NCI-H524 (cell line): ENCODE results near the gene APBA3.

Experiments used
- DNase-seq, 2 experiments: peaks; one replicate each; lab custom pipeline; 2025; lab: John Stamatoyannopoulos, UW

The APBA3 gene, protein sequence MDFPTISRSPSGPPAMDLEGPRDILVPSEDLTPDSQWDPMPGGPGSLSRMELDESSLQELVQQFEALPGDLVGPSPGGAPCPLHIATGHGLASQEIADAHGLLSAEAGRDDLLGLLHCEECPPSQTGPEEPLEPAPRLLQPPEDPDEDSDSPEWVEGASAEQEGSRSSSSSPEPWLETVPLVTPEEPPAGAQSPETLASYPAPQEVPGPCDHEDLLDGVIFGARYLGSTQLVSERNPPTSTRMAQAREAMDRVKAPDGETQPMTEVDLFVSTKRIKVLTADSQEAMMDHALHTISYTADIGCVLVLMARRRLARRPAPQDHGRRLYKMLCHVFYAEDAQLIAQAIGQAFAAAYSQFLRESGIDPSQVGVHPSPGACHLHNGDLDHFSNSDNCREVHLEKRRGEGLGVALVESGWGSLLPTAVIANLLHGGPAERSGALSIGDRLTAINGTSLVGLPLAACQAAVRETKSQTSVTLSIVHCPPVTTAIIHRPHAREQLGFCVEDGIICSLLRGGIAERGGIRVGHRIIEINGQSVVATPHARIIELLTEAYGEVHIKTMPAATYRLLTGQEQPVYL

DNA sequence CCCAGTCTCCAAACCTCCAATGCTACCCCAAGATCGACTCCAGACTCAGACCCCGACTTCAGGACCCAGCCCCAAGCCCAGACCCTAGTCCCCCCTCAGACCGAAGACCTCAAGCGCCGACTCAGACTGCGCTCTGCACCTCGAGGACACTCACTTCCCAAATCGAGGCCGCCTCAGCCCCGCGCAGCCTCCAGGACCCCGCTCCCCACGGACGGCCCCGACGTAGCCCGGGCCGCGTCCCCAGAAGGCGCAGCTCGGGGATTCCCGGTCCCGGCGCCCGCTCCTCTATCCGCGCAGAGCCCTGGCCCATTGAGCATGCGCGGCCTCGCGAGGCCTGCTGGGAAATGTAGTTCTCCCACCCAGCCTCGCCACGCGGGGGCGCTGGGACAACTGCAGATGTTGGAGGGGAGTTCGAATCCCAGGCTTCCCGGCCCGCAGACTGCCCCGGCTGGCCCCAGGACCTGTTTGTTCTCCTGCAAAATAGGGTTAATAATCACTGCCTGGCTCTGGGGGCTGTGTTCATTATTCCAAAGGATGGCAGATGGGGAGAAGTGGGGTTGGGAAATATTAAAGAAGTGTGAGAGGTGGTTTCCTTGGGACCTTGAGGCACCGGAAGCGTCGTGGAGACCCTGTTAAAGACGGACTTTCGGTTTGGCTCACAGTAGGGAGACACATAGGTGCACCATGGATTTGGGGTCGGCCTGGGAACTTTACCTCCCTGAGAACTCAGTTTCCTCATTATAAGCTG is at the start of gene APBA3:
TSS of gene APBA3 (minus strand) at position 311 of the 748 bp plus-strand sequence. CDS start 1,428 bp downstream, outside the sequence.
- peak; percentile 94 to 95 for DNase-seq

DNA sequence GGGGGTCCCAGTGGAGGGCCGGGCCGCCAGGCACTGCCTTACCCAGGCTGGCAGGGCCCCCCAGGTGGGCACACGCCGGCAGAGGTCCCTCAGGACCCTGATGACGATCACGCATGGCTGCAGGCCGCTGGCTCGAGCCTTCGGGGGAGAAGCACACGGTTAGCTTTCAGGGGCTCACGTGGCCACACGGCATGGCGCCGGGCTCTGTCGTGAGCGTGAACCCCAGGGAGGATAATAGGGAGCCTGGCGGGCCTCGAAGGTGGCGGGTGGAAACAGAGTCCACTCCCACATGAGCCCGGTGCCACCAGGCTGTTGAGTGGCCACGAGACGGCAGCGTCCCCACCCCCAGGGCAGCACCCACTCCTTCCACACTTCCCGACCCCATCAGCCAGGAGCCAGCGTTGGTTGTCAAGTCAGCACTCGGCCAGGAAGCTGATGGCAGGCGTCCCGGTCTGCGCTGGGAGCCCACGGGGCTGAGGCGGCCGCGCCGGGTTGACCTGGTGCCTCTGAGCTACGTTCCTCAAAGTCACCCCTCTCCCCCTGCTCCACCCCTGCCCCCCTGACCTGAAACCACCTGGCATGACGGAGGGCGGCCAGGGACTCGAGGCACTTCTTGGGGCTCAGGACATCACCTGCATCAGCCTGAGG is 49.3 kb upstream of the APBA3 start:
- DNase-seq: no peak

DNA sequence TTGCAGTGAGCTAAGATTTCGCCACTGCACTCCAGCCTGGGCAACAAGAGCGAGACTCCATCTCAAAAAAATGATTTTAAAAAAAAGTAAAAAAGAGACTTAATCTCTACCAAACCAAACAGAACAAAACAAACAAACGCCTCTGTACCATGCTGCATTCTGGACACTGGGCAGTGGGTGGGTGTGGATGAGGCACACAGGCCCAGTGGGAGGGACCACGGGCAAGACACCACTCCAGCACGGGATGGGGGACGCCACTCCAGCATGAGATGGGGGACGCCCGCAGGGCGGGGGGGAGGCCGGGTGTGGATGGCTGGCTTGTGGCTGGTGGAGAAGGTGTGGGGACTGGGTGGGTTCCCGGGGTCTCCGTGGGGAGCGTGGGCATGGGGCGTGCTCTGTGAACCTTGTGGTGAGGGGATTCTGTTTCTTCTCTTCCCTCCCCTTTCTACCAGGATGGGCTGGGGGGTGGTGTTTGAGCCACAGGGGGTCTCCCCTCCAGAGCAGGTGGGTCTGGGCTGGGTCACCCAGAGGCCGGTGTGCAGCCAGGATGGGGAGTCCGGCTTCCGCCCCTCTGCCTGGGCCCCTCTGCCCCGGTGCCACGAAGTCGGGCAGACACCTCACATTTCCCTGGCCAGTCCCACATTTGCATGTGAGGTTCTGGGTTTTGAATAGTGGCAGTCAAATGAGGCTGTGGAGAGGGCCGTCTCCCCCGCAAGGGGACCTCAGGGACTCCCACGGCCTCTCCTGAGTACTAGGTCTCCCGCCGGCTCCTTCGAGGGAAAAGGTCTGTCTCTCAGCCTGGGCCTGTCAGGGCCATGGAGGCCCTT is 48.6 kb upstream of the APBA3 start:
- DNase-seq: no peak

DNA sequence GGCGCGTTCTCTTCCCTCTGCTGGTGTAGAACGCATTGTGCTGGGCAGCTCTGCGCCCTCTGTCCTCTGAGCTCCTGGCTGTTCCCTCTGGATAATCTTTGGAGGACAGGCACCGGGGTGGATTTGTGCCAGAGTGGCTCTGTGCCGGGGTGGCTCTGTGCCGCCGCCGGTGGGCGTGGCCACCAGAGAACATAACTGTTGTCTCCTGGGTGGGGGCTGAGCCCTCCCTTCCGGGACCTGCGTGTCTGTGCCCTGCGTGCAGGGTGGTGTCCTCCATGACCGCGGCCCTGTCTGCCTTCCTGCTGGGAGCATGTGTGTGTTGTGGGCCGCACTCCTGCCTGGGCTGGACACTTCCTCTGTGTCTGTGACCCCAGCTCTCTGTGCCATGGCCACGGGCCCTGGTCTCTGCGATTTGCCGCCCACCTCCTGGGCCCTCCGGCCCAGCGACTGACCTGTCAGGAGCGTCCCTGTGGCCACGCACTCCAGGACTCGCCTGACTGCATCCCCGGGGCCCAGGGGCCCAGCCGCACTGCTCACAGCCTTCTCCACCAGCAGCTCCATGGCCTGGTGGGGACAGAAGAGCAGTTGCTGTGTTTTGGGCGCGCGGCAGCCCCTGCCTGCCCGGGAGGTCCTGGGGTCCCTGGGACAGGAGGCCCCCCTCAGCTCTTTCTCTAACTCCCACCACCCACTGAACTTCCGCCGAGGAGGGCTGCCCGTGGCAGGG is 47.1 kb upstream of the APBA3 start:
- DNase-seq: no peak

DNA sequence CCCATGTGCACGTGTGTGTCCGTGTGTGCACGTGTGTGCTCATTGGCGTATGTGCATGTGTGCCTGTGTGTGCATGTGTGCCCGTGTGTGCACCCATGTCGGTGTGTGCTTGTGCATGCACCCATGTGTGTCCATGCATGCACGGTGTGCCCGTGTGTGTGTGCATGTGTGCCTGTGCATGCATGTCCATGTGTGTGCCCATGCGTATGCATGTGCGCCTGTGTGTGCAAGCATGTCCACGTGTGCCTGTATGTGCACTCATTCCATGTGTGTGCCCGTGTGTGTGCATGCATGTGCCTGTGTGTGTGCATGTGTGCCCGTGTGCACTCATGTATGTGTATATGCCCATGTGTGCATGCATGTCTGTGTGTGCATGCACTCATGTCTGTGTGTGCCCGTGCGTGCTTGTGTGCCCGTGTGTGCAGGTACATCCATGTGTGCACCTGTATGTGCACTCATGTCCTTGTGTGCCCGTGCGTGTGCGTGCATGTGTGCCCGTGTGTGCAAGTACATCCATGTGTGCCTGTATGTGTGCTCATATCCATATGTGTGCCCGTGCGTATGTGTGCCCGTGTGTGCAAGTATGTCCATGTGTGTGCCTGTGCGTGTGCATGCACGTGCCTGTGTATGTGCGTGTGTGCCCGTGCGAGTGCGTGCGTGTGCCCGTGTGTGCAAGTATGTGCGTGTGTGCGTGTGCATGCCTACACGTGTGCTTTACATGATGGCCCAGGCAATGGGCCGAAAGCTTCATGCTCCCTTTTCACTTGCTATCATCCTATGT is 46.3 kb upstream of the APBA3 start:
- no peak for DNase-seq

DNA sequence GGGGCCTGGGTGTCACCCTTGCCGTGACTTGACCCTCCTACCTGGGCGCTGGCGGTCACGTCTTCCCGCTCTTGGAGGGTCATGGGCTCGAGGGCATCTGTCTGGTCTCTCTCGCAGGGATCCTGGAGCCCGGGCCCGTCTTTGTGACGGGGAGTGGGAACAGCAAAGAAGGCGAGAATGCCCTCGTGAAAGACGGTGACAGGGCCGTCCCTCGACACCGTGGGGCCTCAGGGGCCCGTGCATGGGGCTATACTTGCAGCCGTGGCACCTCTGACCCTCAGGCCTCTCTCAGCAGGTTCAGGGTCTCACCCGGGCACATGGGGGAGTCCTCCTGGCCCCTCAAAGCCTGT is 45.6 kb upstream of the APBA3 start:
- DNase-seq: no peak

DNA sequence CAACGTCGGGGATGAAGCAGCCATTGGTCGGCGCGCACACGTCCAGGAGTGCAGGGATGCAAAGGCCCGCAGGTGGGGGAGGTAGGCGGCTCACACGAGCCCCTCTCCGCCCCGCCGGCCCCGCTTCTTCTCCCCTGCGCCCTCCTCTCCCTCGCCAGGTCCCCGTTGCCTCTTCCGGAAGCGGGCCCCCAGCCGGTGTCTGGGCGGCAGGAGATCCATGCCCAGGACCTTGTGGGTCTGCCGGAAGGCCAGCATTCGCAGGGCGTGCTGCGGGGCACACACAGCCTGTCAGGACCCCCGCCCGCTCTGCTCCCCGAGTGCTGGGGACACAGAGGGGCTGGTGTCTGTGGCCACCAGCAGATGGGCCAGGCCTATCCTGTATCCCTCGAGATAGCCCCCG is 44.4 kb upstream of the APBA3 start:
- DNase-seq: no peak

DNA sequence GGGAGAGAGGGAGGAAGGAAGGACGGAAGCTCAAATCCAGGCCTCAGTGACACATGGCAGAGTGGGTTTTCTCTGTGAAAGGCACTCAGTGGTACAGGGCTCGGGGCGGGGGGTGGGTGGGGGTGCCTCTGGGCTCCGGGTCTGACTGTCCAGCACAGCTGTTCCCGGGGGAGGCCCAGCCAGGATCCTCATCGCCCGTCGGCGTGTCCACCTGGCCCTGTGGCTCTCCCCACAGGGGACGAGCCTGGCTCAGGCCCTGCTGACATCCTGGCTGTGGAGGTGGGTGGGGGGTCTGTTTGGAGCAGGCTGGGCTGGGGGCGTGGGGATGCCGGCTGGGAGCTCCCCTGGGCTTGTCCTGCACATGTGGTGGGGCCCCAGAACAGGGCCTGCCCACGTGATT is 42.9 kb upstream of the APBA3 start:
- no peak for DNase-seq

DNA sequence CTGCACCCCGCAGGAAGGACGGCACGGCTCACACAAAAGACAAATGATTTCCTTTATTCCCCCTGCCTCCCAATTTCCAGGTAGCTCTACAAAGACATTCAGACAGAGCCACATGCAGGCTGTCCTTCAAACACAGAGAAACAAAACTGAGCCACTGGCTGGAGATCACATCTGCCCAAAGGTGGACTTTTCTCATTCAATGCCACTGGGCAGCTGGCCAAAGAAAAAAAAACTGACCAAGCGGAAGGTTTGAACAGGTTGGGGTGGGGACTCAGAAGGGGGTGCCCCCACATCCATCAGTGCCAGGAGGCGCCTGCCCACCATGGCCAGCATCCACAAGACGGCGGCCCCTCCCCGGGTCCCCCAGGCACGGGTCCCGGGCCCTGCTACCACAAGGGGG is 42.5 kb upstream of the APBA3 start:
- no peak for DNase-seq

DNA sequence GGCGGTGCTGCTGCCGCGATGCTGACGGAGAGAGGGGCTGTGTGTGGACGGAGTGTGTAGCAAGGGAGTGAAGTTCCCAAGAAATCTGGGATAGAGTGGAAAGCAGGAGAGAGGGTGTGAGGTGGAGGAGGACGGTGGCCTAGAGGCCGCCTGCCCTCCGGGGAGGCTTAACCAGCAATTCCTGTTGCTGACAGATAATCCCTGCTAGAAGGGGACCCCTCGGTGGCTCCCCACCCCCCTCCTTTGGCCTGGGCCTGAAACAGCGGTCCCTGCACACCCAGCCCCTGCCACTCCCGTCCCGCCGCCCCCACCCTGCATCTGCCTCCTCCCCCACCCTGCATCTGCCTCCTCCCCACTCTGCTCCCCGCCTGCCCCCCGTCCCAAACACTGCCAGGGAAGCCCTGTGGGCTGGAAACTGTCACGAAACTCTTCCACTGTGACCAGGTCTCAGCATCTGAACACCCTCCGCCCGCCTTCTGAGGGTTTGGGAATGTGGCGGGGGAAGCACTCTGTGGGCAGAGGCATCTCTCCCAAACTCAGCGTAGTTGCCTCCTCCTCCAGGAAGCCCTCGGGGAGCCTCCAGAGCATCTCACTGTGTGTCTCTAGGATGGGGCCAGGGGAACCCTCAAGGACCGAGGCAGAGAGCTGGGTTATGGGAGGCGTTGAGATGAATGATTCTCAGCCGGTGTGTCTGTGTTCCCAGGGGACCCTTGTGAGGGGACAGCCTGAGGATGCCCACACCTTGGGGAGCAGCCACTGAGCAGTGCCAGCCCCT is 41.8 kb upstream of the APBA3 start:
- DNase-seq: no peak

DNA sequence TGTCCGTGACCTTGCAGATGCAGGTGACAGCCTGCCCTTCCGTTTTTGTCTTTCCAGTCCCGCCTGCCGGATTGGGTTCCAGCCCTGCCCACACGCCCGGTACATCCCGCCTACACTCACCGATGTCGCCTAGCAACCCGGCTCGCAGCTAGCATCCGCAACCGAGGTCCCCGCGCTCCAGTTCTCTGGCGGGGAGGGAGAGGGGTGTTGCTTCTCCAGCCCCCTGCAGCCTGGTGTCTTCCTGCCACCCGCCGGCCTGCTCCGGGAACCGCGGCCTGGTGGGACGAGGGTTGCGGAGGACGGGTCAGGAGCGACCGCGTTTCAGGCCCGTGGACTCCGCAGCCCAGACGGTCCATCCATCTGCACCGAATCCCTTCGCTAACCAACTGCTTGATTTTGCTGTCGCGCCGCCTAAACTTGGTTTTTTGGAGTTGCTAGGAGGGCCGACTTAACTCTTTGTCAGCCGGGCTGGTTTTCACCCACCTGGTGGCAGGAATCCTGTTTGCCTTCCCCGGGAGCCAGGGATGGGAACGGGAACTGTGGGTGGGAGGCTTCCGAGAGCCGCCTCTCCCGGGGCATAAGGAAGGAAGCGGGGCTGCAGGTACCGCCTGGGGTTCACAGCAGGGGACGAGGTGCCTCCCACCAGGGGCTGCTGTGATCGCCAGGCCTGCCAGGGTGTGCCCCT is 40.1 kb upstream of the APBA3 start:
- DNase-seq: peak; percentile 49 to 75

DNA sequence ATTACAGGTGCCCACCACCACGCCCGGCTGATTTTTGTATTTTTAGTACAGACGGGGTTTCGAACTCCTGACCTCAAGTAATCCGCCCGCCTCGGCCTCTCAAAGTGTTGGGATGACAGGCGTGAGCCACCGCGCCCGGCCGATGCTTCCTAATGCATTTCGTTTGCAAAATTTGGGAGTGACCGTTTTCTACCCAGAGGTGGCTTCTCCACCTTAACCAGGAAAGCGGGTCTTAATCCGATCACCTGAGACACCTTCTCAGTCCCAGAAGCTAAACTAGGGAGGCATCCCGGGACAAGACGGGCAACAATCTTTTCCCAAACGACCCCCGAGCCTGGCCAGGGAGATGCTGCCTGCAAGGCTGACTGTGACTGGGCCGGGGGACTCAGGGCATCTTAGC is 39.5 kb upstream of the APBA3 start:
- no peak for DNase-seq

DNA sequence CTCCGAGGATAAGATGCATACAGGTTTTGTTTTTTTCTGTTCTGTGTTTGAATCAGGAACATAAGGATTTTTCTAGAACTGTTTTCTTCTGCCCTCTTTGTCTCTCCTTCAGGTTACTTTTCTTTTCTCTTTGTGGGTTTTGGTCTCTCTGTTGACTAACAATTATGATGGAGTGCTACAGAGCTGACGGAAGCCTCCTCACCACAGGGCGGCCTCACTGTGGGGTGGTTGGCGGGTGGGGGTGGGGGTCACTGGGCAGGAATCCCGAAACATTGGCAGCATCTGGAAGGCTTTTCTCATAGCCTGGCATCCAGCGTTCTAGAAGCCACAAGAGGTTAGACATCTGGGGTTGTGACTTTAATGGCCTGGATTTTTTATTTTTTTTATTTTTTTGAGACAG is 36.6 kb upstream of the APBA3 start:
- DNase-seq: no peak

DNA sequence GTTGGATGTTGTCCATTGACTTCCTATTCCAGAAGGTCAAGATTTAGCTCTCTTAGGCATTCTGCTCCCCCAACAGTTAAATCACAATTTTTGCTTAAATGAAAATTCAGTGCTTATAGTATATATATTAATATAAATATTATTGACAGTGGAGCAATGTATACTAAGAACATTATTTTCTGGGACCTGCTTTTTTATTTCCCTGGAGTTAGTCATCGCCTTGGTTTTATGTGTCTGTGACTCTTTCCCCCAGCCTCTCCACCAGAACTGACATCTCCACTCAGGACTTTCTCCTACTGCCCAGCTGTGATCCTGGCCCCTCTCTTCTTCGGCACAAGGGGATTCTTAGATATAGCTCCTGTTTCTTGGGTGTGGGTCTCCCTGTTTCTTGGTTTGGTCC is 34.9 kb upstream of the APBA3 start:
- DNase-seq: no peak

DNA sequence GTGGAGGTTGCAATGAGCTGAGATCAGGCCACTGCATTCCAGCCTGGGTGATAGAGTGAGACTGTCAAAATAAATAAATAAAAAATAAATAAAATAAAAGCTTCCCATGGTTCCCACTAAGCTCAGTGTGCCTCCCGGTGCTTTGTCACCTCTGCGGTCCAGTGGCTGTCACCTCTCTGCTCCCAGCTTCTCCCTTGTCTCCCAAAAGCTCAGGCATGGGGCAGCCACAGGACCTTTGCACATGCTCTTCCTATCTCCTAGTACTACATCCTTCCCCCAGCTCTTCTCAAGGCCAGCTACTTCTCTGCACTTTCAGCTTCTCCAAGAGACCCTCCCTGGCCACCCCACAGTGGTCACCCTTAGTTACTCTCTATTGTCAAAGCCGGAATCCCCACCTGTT is 32.3 kb upstream of the APBA3 start:
- DNase-seq: no peak

DNA sequence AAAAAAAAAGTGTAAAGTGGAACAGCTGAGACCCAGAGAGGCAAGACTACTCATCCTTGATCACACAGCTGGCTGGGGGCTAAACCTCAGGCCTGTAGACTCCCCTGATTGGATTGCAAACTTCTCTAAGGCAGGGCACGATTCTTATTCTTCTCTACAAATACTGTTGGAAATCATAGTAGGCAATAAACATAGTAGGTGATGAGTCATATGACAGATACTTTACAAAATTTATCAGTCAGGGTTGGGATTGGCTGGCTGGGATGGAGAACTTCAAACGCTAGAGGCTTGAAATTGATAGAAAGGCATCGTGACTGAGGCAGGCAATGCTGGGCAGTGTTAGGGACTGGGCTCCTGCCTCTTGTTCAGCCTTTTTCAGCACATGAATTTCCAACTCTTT is 30.6 kb upstream of the APBA3 start:
- no peak for DNase-seq

DNA sequence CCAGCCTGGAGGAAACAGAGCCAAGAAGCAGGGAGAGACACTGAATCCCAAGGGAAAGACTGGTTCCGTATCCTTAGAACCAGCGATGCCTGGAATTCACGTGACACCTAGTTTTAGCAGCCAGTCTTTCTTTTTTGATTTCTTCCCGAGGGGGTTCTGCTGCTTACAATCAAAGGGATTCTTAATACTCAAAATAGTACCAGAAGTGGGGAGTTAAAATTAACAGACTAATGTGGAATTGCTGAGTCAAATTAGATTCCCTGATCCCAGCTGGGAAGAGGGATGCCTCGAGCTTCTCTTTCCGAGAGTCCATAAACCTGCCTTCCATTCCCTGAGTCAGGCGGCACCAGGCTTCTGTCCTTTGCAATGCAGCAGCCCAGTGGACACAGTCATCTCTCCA is 29.4 kb upstream of the APBA3 start:
- DNase-seq: no peak

DNA sequence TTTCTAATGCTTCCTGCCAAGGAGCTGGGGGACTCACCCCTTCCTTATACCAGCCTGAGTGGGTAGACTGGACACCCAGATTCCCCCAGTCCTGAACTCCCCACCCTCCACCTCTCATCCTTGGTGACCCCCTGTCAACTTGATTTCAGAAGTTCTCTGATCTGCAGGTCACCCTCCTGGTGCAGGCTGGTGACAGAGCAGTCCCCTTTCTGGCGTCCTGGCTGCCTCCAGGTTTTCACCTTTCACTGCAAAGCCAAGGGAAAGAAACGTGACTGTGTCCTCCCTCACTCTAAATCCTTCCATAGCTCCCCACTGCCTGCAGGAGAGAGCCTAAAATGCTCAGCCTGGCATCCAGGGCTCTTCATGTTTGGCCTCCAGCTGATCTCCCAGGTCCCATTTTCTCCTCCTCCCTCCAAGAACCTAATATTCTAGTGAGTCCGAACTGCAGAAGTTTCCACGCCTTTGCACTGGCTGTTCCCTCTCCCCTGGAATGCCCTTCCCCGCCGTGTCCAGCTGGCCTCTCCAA is 28.8 kb upstream of the APBA3 start:
- DNase-seq: no peak
